ENCODE data around the gene TBXAS1. TPM values are rescaled to one million over a fixed set of nuclear protein-coding genes. Genes with fewer than 3 reads are reported as not detected.

The TBXAS1 gene
- total and polyA plus RNA-seq, 2 of the 8 experiments (the other 6 are each of a cell fraction or from before 2014, with no cell fraction given): 0.86 to 2.1 TPM

DNA sequence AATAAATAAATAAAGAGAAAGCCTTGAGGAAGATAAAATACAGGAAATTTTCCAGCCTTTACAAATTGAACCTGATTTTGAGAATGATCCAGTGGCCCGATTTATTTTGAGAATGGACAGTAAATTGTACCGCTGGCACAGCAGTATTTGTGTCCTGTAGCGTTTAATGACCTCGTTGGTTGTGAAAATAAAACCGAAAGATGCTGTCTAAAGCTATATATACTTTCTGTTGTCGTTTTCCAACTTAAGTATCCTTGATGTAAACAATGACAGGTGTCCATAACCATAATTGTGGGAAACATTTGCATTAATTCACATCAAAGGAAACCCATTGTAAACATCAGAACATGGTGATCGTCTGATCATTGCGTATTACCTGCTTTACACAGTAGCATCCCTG is 38.8 kb downstream of the TBXAS1 start:
- no peaks in the 10 kb centered on the region for H3K4me1 ChIP-seq (replicated peaks in 1 of 4; ENCODE audit: control insufficient read depth in 3 of 4, insufficient read depth in 4 of 4, low read length in 3 of 4)
- no peak overlapping the region for H2BK12ac ChIP-seq (ENCODE audit: low read depth, low read length)
- H3K23ac ChIP-seq (ENCODE audit: insufficient read length): no peak overlapping the region
- no peaks in the 10 kb centered on the region for H3K36me3 ChIP-seq (ENCODE audit: control insufficient read depth in 2 of 4, insufficient read depth in 4 of 4, low read length in 3 of 4)
- H2BK15ac ChIP-seq (ENCODE audit: low read length): no peak overlapping the region
- no peak overlapping the region for H2AK5ac ChIP-seq (ENCODE audit: low read depth, low read length)
- H3K79me2 ChIP-seq (ENCODE audit: control insufficient read depth in 1 of 2, insufficient read depth in 2 of 2, low read length in 2 of 2): no peaks in the 10 kb centered on the region
- ChIA-PET CTCF (ENCODE audit: partially characterized antibody) (interaction anchor here (0.6 kb wide), 1 partner anchor 257 kb away, joined by 5 read pairs; no protein-coding TSS in a partner anchor), POLR2A (ENCODE audit: partially characterized antibody) (no interaction called here)
- no peak overlapping the region for H3K14ac ChIP-seq (ENCODE audit: insufficient read length)
- H3K27me3 ChIP-seq (replicated peaks in 1 of 4; ENCODE audit: control insufficient read depth in 3 of 4, extremely low read depth in 1 of 4, insufficient read depth in 3 of 4, low read length in 3 of 4): no peaks in the 10 kb centered on the region; a peak in 1 of 7 replicates
- H3K18ac ChIP-seq (ENCODE audit: extremely low read depth, low read length): no peak overlapping the region
- H2BK5ac ChIP-seq (ENCODE audit: low read depth, low read length): no peak overlapping the region
- no peak for DNase-seq (ENCODE audit: low read depth in 1 of 2, low spot score in 2 of 2)
- H3K79me1 ChIP-seq (ENCODE audit: low read depth, low read length): no peaks in the 10 kb centered on the region
- no peak overlapping the region for H3K9ac ChIP-seq (replicated peaks in 1 of 4; ENCODE audit: extremely low read depth in 1 of 4, low read depth in 3 of 4, low read length in 3 of 4)
- FAIRE-seq: no peak
- no peaks in the 10 kb centered on the region for H4K20me1 ChIP-seq (replicated peaks in 1 of 2; ENCODE audit: control insufficient read depth in 1 of 2, insufficient read depth in 2 of 2, low read length in 2 of 2)
- no peak overlapping the region for H4K5ac ChIP-seq (ENCODE audit: insufficient read length, low read depth, low read length)
- no peak overlapping the region for H4K8ac ChIP-seq (ENCODE audit: extremely low read depth, insufficient read depth, low read length)
- H3K27ac ChIP-seq (ENCODE audit: low read depth, low read length): no peak overlapping the region
- H2BK120ac ChIP-seq (replicated peaks; ENCODE audit: low read depth, low read length): no peak overlapping the region
- H3K9me3 ChIP-seq (ENCODE audit: insufficient read depth in 2 of 2, low read depth in 1 of 2, low read length in 1 of 2): peaks cover 0 to 9% of the 10 kb centered on the region in 2 experiments; a peak in 2 of 4 replicates
- H3K56ac ChIP-seq (replicated peaks; ENCODE audit: insufficient read length, low read depth, low read length): no peak overlapping the region
- no peak overlapping the region for H2AFZ ChIP-seq (ENCODE audit: low read length)
- no peak overlapping the region for H3K4me2 ChIP-seq (ENCODE audit: insufficient read depth in 1 of 2, low read depth in 2 of 2, low read length in 2 of 2)
- TF ChIP-seq SIN3A (conservative IDR thresholded peaks at IDR 0.05 in 1 of 2, IDR thresholded peaks at IDR 0.05 in 1 of 2; ENCODE audit: low read depth in 1 of 2, low read length in 2 of 2) (no peak), HDAC6 (IDR thresholded peaks at IDR 0.05; ENCODE audit: low read depth, low read length) (no peak), BCL11A (IDR thresholded peaks at IDR 0.05; ENCODE audit: low read depth in 2 of 2, low read length in 2 of 2) (no peak), ATF3 (IDR thresholded peaks at IDR 0.05; ENCODE audit: insufficient read depth, low read depth, low read length) (no peak), YY1 (IDR thresholded peaks at IDR 0.05; ENCODE audit: low read depth, low read length) (no peak), EGR1 (IDR thresholded peaks at IDR 0.05; ENCODE audit: borderline replicate concordance, low read depth, low read length) (no peak), RFX5 (IDR thresholded peaks at IDR 0.05; ENCODE audit: borderline replicate concordance, low read depth, low read length) (no peak), KDM4A (IDR thresholded peaks at IDR 0.05; ENCODE audit: low read depth, low read length, severe bottlenecking) (no peak), POLR2A (IDR thresholded peaks at IDR 0.05; ENCODE audit: control extremely low read depth in 1 of 2, low read depth in 2 of 2, low read length in 2 of 2) (no peak), NANOG (IDR thresholded peaks at IDR 0.05; ENCODE audit: insufficient read depth, low read depth, low read length, poor library complexity, severe bottlenecking) (no peak), CREB1 (IDR thresholded peaks at IDR 0.05) (no peak), SAP30 (IDR thresholded peaks at IDR 0.05; ENCODE audit: insufficient read depth, insufficient replicate concordance, low read length) (no peak), TAF7 (optimal IDR thresholded peaks at IDR 0.05; ENCODE audit: borderline replicate concordance, low read depth, low read length) (no peak)
- 91% methylated on average over 8 of the region's 8 CpGs; no CpG with 5 or more reads in 1 of the 2 experiments for WGBS, 2 experiments (ENCODE audit: extremely low coverage in 1 of 2, insufficient coverage in 1 of 2, insufficient read length in 1 of 2, insufficient replicate concordance in 2 of 2, low coverage in 1 of 2, low lambda C conversion rate in 2 of 2, missing lambda C conversion rate in 1 of 2)
- no peak overlapping the region for H3K4ac ChIP-seq (replicated peaks; ENCODE audit: insufficient read length, low read depth, low read length)
- H3K4me3 ChIP-seq (ENCODE audit: extremely low read depth in 1 of 4, insufficient read depth in 2 of 4, low read depth in 3 of 4, low read length in 4 of 4): no peak overlapping the region
- H3K23me2 ChIP-seq (ENCODE audit: low read depth, low read length): no peaks in the 10 kb centered on the region
- H2BK20ac ChIP-seq (ENCODE audit: low read length): no peak overlapping the region
- no peak overlapping the region for H4K91ac ChIP-seq (replicated peaks; ENCODE audit: insufficient read length, low read length)

Data from H1 (cell line).